B cell (primary cell): ENCODE data around the gene CAMTA1. TPM values are rescaled to one million over a fixed set of nuclear protein-coding genes. Genes with fewer than 3 reads are reported as not detected.

Source experiments
- ATAC-seq: fragments of 200-7000 bp; cut with Tn5 transposase; one replicate; pipeline ENCODE4 v1.10.0; 2021; ENCODE audit warnings: low read depth, mild to moderate bottlenecking, moderate number of reproducible peaks, moderate library complexity
- CTCF ChIA-PET: fragments of 350-600 bp; sonication (Branson Sonifier 250); formaldehyde crosslinking; loops from one replicate; lab custom pipeline; 2021; ENCODE audit warnings: antibody characterized with exemption, inconsistent platforms; lab: Charles Lee
- POLR2A ChIA-PET: fragments of 350-600 bp; sonication (Branson Sonifier 250); formaldehyde crosslinking; loops from one replicate; lab custom pipeline; 2021; ENCODE audit warnings: antibody characterized with exemption; lab: Charles Lee
- DNase-seq: peaks from one replicate; pipeline ENCODE4 v3.0.0; 2013
- H2AFZ ChIP-seq: 2 replicates; pipeline ENCODE4 v1.6.1; 2012; ENCODE audit warnings: mild to moderate bottlenecking, low read depth, low read length; ENCODE audit not compliant: insufficient read depth, poor library complexity, severe bottlenecking
- H3K27ac ChIP-seq, 2 donors: 1 replicate in 1 of 2; 2 replicates in 1 of 2; pipeline ENCODE4 v1.5.1; 2012 to 2013; ENCODE audit warnings: low read length in 2 of 2, mild to moderate bottlenecking in 2 of 2, moderate library complexity in 1 of 2
- H3K27me3 ChIP-seq, 4 experiments: fragments of 200-600 bp in 1 of 4; sonication (generic) in 1 of 4; replicated peaks in 1 of 4; 1 replicate in 2 of 4; 2 replicates in 2 of 4; pipeline versions ENCODE4 v1.6.1 to v1.7.0; 2013 to 2016; ENCODE audit warnings: low read length in 3 of 4, mild to moderate bottlenecking in 2 of 4, mixed read lengths in 1 of 4, moderate library complexity in 1 of 4; ENCODE audit not compliant: insufficient read depth in 4 of 4, control insufficient read depth in 3 of 4; ENCODE audit errors: control extremely low read depth in 1 of 4
- H3K36me3 ChIP-seq, 2 experiments: replicated peaks in 1 of 2; 1 replicate in 1 of 2; 2 replicates in 1 of 2; pipeline versions ENCODE4 v1.6.1 to v1.7.1; 2013; ENCODE audit warnings: low read length in 1 of 2; ENCODE audit not compliant: insufficient read depth in 2 of 2, control insufficient read depth in 1 of 2; ENCODE audit errors: control extremely low read depth in 1 of 2, extremely low read depth in 1 of 2
- H3K4me1 ChIP-seq, 2 donors: fragments of 200-600 bp in 1 of 2; sonication (generic) in 1 of 2; 1 replicate in 1 of 2; 2 replicates in 1 of 2; pipeline versions ENCODE4 v1.5.1 to v1.6.1; 2013 to 2017; ENCODE audit warnings: low read length in 2 of 2; ENCODE audit not compliant: control insufficient read depth in 2 of 2, insufficient read depth in 2 of 2
- H3K4me2 ChIP-seq: replicated peaks from 2 replicates; pipeline ENCODE3; 2012; ENCODE audit warnings: mild to moderate bottlenecking, low read depth, low read length; ENCODE audit not compliant: poor library complexity, severe bottlenecking
- H3K4me3 ChIP-seq, 5 experiments: fragments of 200-600 bp in 1 of 5; sonication (generic) in 1 of 5; 1 replicate in 3 of 5; 2 replicates in 2 of 5; pipeline versions ENCODE4 v1.5.1 to v1.7.0; 2011 to 2016; ENCODE audit warnings: low read length in 4 of 5, mild to moderate bottlenecking in 4 of 5, low read depth in 2 of 5, control low read depth in 1 of 5, moderate library complexity in 1 of 5; ENCODE audit not compliant: insufficient read depth in 1 of 5; ENCODE audit errors: control extremely low read depth in 1 of 5, extremely low read depth in 1 of 5
- H3K79me2 ChIP-seq: fragments of 200-600 bp; sonication (generic); one replicate; pipeline ENCODE4 v1.6.0; 2016; ENCODE audit warnings: low read length; ENCODE audit not compliant: control insufficient read depth, insufficient read depth
- H3K9ac ChIP-seq: fragments of 200-600 bp; sonication (generic); 2 replicates; pipeline ENCODE4 v1.6.1; 2017; ENCODE audit warnings: mild to moderate bottlenecking, low read length, moderate library complexity
- H3K9me3 ChIP-seq, 3 donors: one replicate each; pipeline versions ENCODE4 v1.6.1 to v1.7.1; 2013; ENCODE audit warnings: low read length in 2 of 3; ENCODE audit not compliant: control insufficient read depth in 2 of 3, insufficient read depth in 1 of 3; ENCODE audit errors: control extremely low read depth in 1 of 3
- H4K20me1 ChIP-seq: 2 replicates; pipeline ENCODE4 v1.6.0; 2012; ENCODE audit warnings: mild to moderate bottlenecking, low read length; ENCODE audit not compliant: insufficient read depth, control insufficient read depth, poor library complexity, severe bottlenecking
- H3K27ac Mint-ChIP-seq: one replicate; pipeline ENCODE4 v1.8.0; 2021; ENCODE audit warnings: mixed read lengths
- H3K27me3 Mint-ChIP-seq: one replicate; pipeline ENCODE4 v1.8.0; 2021; ENCODE audit warnings: mixed read lengths
- H3K4me1 Mint-ChIP-seq: one replicate; pipeline ENCODE4 v1.8.0; 2021; ENCODE audit warnings: mixed read lengths
- H3K4me3 Mint-ChIP-seq: one replicate; pipeline ENCODE4 v1.8.0; 2021; ENCODE audit warnings: mixed read lengths
- H3K9me3 Mint-ChIP-seq: one replicate; pipeline ENCODE4 v1.8.0; 2022; ENCODE audit warnings: mixed read lengths; ENCODE audit not compliant: insufficient read depth
- CTCF ChIP-seq: fragments of 200-600 bp; IDR thresholded peaks from one replicate; pipeline ENCODE4 v1.8.0; 2022; ENCODE audit warnings: antibody characterized with exemption, mild to moderate bottlenecking
- EZH2 ChIP-seq: IDR thresholded peaks from 2 replicates; pipeline ENCODE4 v1.6.1; 2012; ENCODE audit warnings: borderline replicate concordance, low read depth, mild to moderate bottlenecking, moderate library complexity, low read length; ENCODE audit not compliant: insufficient read depth, poor library complexity, severe bottlenecking
- WGBS: methylation state at CpG from one replicate; pipeline ENCODE4 v1.1.5; 2013; ENCODE audit warnings: missing lambda C conversion rate; ENCODE audit not compliant: insufficient coverage; 5-methylcytosine and 5-hydroxymethylcytosine counted together
- intact Hi-C: fragments of 100-400 bp; cut with micrococcal nuclease; formaldehyde crosslinking; loops from one replicate; pipeline ENCODE4 v1.10.0; 2022
- polyA plus RNA-seq: library from polyadenylated mRNA; depleted of rRNA; stranded (reverse); fragments of >200 nt; gene quantifications from 2 replicates; pipeline ENCODE4 v1.2.3, GENCODE V29; 2012
- total RNA-seq, 2 donors: library from RNA; stranded (reverse); fragments of 120-200 nt in 1 of 2; gene quantifications; 1 replicate in 1 of 2; 2 replicates in 1 of 2; pipeline versions ENCODE4 v1.2.3 to v1.2.4, GENCODE V29; 2013 to 2022

The CAMTA1 gene
- total and polyA plus RNA-seq, 2 donors (not counting 1 experiment from before 2014, with no cell fraction given), result 42.2 to 45.7 TPM

- Histone ChIP-seq H3K9ac (no peak overlapping the region), H3K27me3 (no peaks in the 10 kb centered on the region), H3K9me3 (no peaks in the 10 kb centered on the region), H3K79me2 (no peaks in the 10 kb centered on the region), H4K20me1 (no peaks in the 10 kb centered on the region), H3K36me3 (no peaks in the 10 kb centered on the region), H3K27ac (no peak overlapping the region), H3K4me2 (no peak overlapping the region), H3K4me3 (no peak overlapping the region), H2AFZ (no peak overlapping the region), H3K4me1 (no peaks in the 10 kb centered on the region)
- H3K27ac Mint-ChIP-seq, result no peak overlapping the region
- ChIA-PET POLR2A (no interaction called here), CTCF (interaction anchor here (0.9 to 6.4 kb wide), 16 partner anchors 8 to 174 kb away, joined by 3 to 67 read pairs (median 6); no protein-coding TSS in a partner anchor)
- H3K27me3 Mint-ChIP-seq, result no peaks in the 10 kb centered on the region
- DNase-seq (no peak), ATAC-seq (no peak)
- TF ChIP-seq CTCF (no peak), EZH2 (no peak)
- intact Hi-C loops, result loop anchor here (1.0 kb wide), 3 partner anchors 96 to 170 kb away; no protein-coding TSS in a partner anchor
- H3K4me3 Mint-ChIP-seq, result no peak overlapping the region
- WGBS, result 88% methylated on average over 1 of the region's 1 CpG
- no peaks in the 10 kb centered on the region for H3K9me3 Mint-ChIP-seq
- peaks cover 2% of the 10 kb centered on the region for H3K4me1 Mint-ChIP-seq
Observed at GRCh38 chr1:6890686-6891085, 105.4 kb downstream of the CAMTA1 start.

GRCh38 chr1:6891781-6892579 lies 106.7 kb downstream of the CAMTA1 start:
- DNase-seq (no peak), ATAC-seq (no peak)
- no peak overlapping the region for H3K27ac Mint-ChIP-seq
- H3K27me3 ChIP-seq, result no peaks in the 10 kb centered on the region
- ChIA-PET CTCF (interaction anchor here (1.6 to 6.4 kb wide), 6 partner anchors 10 to 175 kb away, joined by 4 to 67 read pairs (median 24); no protein-coding TSS in a partner anchor), POLR2A (no interaction called here)
- H3K9me3 Mint-ChIP-seq, result no peaks in the 10 kb centered on the region
- intact Hi-C loops, result no loop called here
- H3K36me3 ChIP-seq, result no peaks in the 10 kb centered on the region
- H4K20me1 ChIP-seq, result no peaks in the 10 kb centered on the region
- peaks cover 2% of the 10 kb centered on the region for H3K4me1 Mint-ChIP-seq
- no peak overlapping the region for H3K9ac ChIP-seq
- 83% methylated on average over 2 of the region's 7 CpGs for WGBS
- no peak overlapping the region for H3K27ac ChIP-seq
- TF ChIP-seq CTCF (no peak), EZH2 (no peak)
- H3K4me3 Mint-ChIP-seq, result no peak overlapping the region
- no peak overlapping the region for H3K4me3 ChIP-seq
- no peak overlapping the region for H3K4me2 ChIP-seq
- H3K9me3 ChIP-seq, result no peaks in the 10 kb centered on the region
- no peaks in the 10 kb centered on the region for H3K27me3 Mint-ChIP-seq
- H3K79me2 ChIP-seq, result no peaks in the 10 kb centered on the region
- H3K4me1 ChIP-seq, result no peaks in the 10 kb centered on the region
- H2AFZ ChIP-seq, result no peak overlapping the region
